Cardiac muscle cell (in vitro differentiated cells and primary cell): ENCODE measurements around the gene TREX2. TPM values are rescaled to one million over a fixed set of nuclear protein-coding genes. Genes with fewer than 3 reads are reported as not detected.

Experiments
- DNase-seq, 2 donors: peaks; one replicate each; pipeline versions ENCODE4 v3.0.0 to v3.0.0-alpha.2; 2010 to 2017; ENCODE audit warnings: low read depth in 1 of 2, low spot score in 1 of 2
- H3K27ac ChIP-seq: fragments of 200-600 bp; sonication (generic); 2 replicates; pipeline ENCODE4 v1.5.1; 2016
- H3K27me3 ChIP-seq: fragments of 200-600 bp; sonication (generic); 2 replicates; pipeline ENCODE4 v1.6.0; 2016; ENCODE audit warnings: control low read depth
- H3K36me3 ChIP-seq: fragments of 200-600 bp; sonication (generic); 2 replicates; pipeline ENCODE4 v1.5.1; 2016; ENCODE audit warnings: control low read depth
- H3K4me1 ChIP-seq: fragments of 200-600 bp; sonication (generic); 2 replicates; pipeline ENCODE4 v1.8.1; 2017; ENCODE audit warnings: low read depth, mild to moderate bottlenecking, mixed run types
- H3K4me3 ChIP-seq: fragments of 200-600 bp; sonication (generic); 2 replicates; pipeline ENCODE4 v1.5.1; 2016; ENCODE audit warnings: mild to moderate bottlenecking
- H3K9me3 ChIP-seq: fragments of 200-600 bp; sonication (generic); 2 replicates; pipeline ENCODE4 v1.5.1; 2017; ENCODE audit warnings: low read depth, mild to moderate bottlenecking, control low read depth
- CTCF ChIP-seq: IDR thresholded peaks from 2 replicates; pipeline ENCODE4 v1.5.1; 2012; ENCODE audit warnings: low read depth, mild to moderate bottlenecking, low read length
- polyA plus RNA-seq: library from polyadenylated mRNA; unstranded; fragments of >200 nt; fragmentation: Nextera tagmentation; extraction: Ambion mirVana; gene quantifications from 2 replicates; pipeline ENCODE4 v1.2.1, GENCODE V29; 2016
- total RNA-seq: library from RNA; depleted of rRNA; stranded (reverse); fragments of >200 nt; gene quantifications from 2 replicates; pipeline ENCODE4 v1.2.3, GENCODE V29; 2016

Gene TREX2
- total and polyA plus RNA-seq, 2 experiments from 2014 or later: 0.36 TPM; not detected in 1

- H3K27me3 ChIP-seq: no peaks in the 10 kb centered on the region
- no peak overlapping the region for H3K4me3 ChIP-seq
- no peaks in the 10 kb centered on the region for H3K4me1 ChIP-seq
- DNase-seq: no peak
- no peaks in the 10 kb centered on the region for H3K36me3 ChIP-seq
- H3K27ac ChIP-seq: no peak overlapping the region
- H3K9me3 ChIP-seq: no peaks in the 10 kb centered on the region
- TF ChIP-seq CTCF: no peak
These were observed 12.6 kb downstream of the TREX2 start for GRCh38 chrX:153433161-153433680.

GRCh38 chrX:153430796-153431195, 15.1 kb downstream of the TREX2 start:
- Histone ChIP-seq H3K27me3 (no peaks in the 10 kb centered on the region), H3K9me3 (no peaks in the 10 kb centered on the region), H3K36me3 (no peaks in the 10 kb centered on the region), H3K4me1 (no peaks in the 10 kb centered on the region), H3K4me3 (no peak overlapping the region), H3K27ac (no peak overlapping the region)
- TF ChIP-seq CTCF: no peak
- DNase-seq: no peak

- DNase-seq: no peak
- no peaks in the 10 kb centered on the region for H3K27me3 ChIP-seq
- TF ChIP-seq CTCF: no peak
- no peaks in the 10 kb centered on the region for H3K36me3 ChIP-seq
- H3K4me1 ChIP-seq: peaks cover 4% of the 10 kb centered on the region
- H3K9me3 ChIP-seq: no peaks in the 10 kb centered on the region
- no peak overlapping the region for H3K4me3 ChIP-seq
- no peak overlapping the region for H3K27ac ChIP-seq
These were observed 19.7 kb downstream of the TREX2 start for GRCh38 chrX:153426204-153426603.

GRCh38 chrX:153423652-153424051, 22.2 kb downstream of the TREX2 start:
- no peaks in the 10 kb centered on the region for H3K27me3 ChIP-seq
- no peak for TF ChIP-seq CTCF
- no peaks in the 10 kb centered on the region for H3K9me3 ChIP-seq
- peak in 1 of 2 donors; percentile 44 for DNase-seq
- H3K36me3 ChIP-seq: no peaks in the 10 kb centered on the region
- H3K4me1 ChIP-seq: peaks cover 4% of the 10 kb centered on the region
- no peak overlapping the region for H3K4me3 ChIP-seq
- no peak overlapping the region for H3K27ac ChIP-seq

- H3K27me3 ChIP-seq: no peaks in the 10 kb centered on the region
- H3K27ac ChIP-seq: no peak overlapping the region
- no peaks in the 10 kb centered on the region for H3K9me3 ChIP-seq
- H3K4me1 ChIP-seq: peaks cover 4% of the 10 kb centered on the region
- DNase-seq: no peak
- no peak overlapping the region for H3K4me3 ChIP-seq
- H3K36me3 ChIP-seq: no peaks in the 10 kb centered on the region
- TF ChIP-seq CTCF: no peak
These were observed 24.0 kb downstream of the TREX2 start for GRCh38 chrX:153421856-153422255.
